ENCODE measurements around the gene PROK1.

PROK1 gene

GRCh38 chr1:110498270-110498669 is 47.3 kb downstream of the PROK1 start:
- no peak for DNase-seq (ENCODE audit: low read depth)
- H3K4me3 ChIP-seq (replicated peaks; ENCODE audit: low read depth, low read length), result no peak overlapping the region
- TF ChIP-seq CTCF (IDR thresholded peaks at IDR 0.05; ENCODE audit: low read length, missing control alignments), result no peak

- no peak for DNase-seq (ENCODE audit: low read depth)
- TF ChIP-seq CTCF (IDR thresholded peaks at IDR 0.05; ENCODE audit: low read length, missing control alignments), result no peak
- H3K4me3 ChIP-seq (replicated peaks; ENCODE audit: low read depth, low read length), result no peak overlapping the region
Measured at GRCh38 chr1:110501488-110502132, 50.7 kb downstream of the PROK1 start.

- H3K4me3 ChIP-seq (replicated peaks; ENCODE audit: low read depth, low read length), result no peak overlapping the region
- no peak for TF ChIP-seq CTCF (IDR thresholded peaks at IDR 0.05; ENCODE audit: low read length, missing control alignments)
- DNase-seq (ENCODE audit: low read depth), result no peak
Measured at GRCh38 chr1:110502402-110503151, 51.6 kb downstream of the PROK1 start.

- H3K4me3 ChIP-seq (replicated peaks; ENCODE audit: low read depth, low read length), result no peak overlapping the region
- DNase-seq (ENCODE audit: low read depth), result no peak
- TF ChIP-seq CTCF (IDR thresholded peaks at IDR 0.05; ENCODE audit: low read length, missing control alignments), result no peak
Measured at GRCh38 chr1:110503471-110503870, 52.5 kb downstream of the PROK1 start.

- DNase-seq (ENCODE audit: low read depth), result no peak
- no peak for TF ChIP-seq CTCF (IDR thresholded peaks at IDR 0.05; ENCODE audit: low read length, missing control alignments)
- H3K4me3 ChIP-seq (replicated peaks; ENCODE audit: low read depth, low read length), result no peak overlapping the region
Measured at GRCh38 chr1:110504226-110504625, 53.3 kb downstream of the PROK1 start.

- H3K4me3 ChIP-seq (replicated peaks; ENCODE audit: low read depth, low read length), result no peak overlapping the region
- no peak for DNase-seq (ENCODE audit: low read depth)
- no peak for TF ChIP-seq CTCF (IDR thresholded peaks at IDR 0.05; ENCODE audit: low read length, missing control alignments)
Measured at GRCh38 chr1:110505596-110505995, 54.6 kb downstream of the PROK1 start.

Data from fibroblast of pulmonary artery (primary cell).